HepG2 (cell line): ENCODE measurements around the gene ADGRV1. TPM values are rescaled to one million over a fixed set of nuclear protein-coding genes. Genes with fewer than 3 reads are reported as not detected.

Source experiments
- ATAC-seq: fragments of 200-7000 bp; cut with Tn5 transposase; 3 replicates; pipeline ENCODE4 v1.9.1; 2020; ENCODE audit warnings: mild to moderate bottlenecking, moderate library complexity
- BruUV-seq: library from RNA; stranded (reverse); fragments of 400-500 nt; replicated peaks from 2 replicates; lab custom pipeline; 2021; lab: Mats Ljungman, UMichigan
- CTCF ChIA-PET: fragments of 300-600 bp; formaldehyde crosslinking; extraction: SDS; loops from one replicate; lab custom pipeline; 2021; ENCODE audit warnings: low total read pairs, inconsistent platforms, low intra/inter-chr PET ratio; lab: Yijun Ruan, JAX
- POLR2A ChIA-PET: fragments of 350-600 bp; sonication (Branson Sonifier 250); formaldehyde crosslinking; loops from one replicate; lab custom pipeline; 2020; ENCODE audit warnings: antibody characterized with exemption, inconsistent platforms; lab: Yijun Ruan, JAX
- DNase-seq: peaks from one replicate; pipeline ENCODE4 v3.0.0-alpha.2; 2015; ENCODE audit warnings: low spot score
- FAIRE-seq: peaks from 3 replicates; lab custom pipeline; 2011; peaks lifted over from hg19 to GRCh38; lab: Jason Lieb, UNC
- H2AFZ ChIP-seq: one replicate; pipeline ENCODE4 v1.6.1; 2011; ENCODE audit warnings: low read length, inconsistent platforms
- H3K27ac ChIP-seq: fragments of 300-600 bp; 3 replicates; pipeline ENCODE4 v1.8.0; 2011; ENCODE audit warnings: mixed run types, mild to moderate bottlenecking, mixed read lengths, low read length, inconsistent platforms; ENCODE audit not compliant: insufficient read depth; ENCODE audit errors: extremely low read length
- H3K27me3 ChIP-seq, 2 experiments: fragments of 200-600 bp in 1 of 2; 2 replicates in 1 of 2; 3 replicates in 1 of 2; pipeline versions ENCODE4 v1.6.0 to v1.8.0; 2011; ENCODE audit warnings: low read length in 2 of 2, mild to moderate bottlenecking in 2 of 2, moderate library complexity in 2 of 2, inconsistent platforms in 1 of 2; ENCODE audit not compliant: insufficient read depth in 2 of 2, control insufficient read depth in 1 of 2
- H3K36me3 ChIP-seq, 2 experiments: fragments of 200-600 bp in 1 of 2; replicated peaks in 1 of 2; 2 replicates in 1 of 2; 3 replicates in 1 of 2; pipeline versions ENCODE4 v1.5.1 to v1.8.0; 2011; ENCODE audit warnings: low read length in 2 of 2, inconsistent platforms in 1 of 2; ENCODE audit not compliant: insufficient read depth in 2 of 2, control insufficient read depth in 1 of 2
- H3K4me1 ChIP-seq: 2 replicates; pipeline ENCODE4 v1.5.1; 2012; ENCODE audit warnings: low read length, inconsistent platforms; ENCODE audit not compliant: insufficient read depth
- H3K4me2 ChIP-seq: 2 replicates; pipeline ENCODE4 v1.6.0; 2011; ENCODE audit warnings: low read depth, low read length, inconsistent platforms
- H3K4me3 ChIP-seq, 3 experiments: fragments of 200-600 bp in 1 of 3; sonication (generic), shearing (Covaris generic) in 1 of 3; replicated peaks in 1 of 3; 2 replicates each; pipeline ENCODE4 v1.5.1; 2011 to 2016; ENCODE audit warnings: low read length in 3 of 3, inconsistent platforms in 2 of 3, low read depth in 2 of 3, mild to moderate bottlenecking in 2 of 3, control low read depth in 1 of 3, mixed read lengths in 1 of 3; ENCODE audit not compliant: insufficient read depth in 1 of 3
- H3K79me2 ChIP-seq: one replicate; pipeline ENCODE4 v1.6.1; 2011; ENCODE audit warnings: low read length, inconsistent platforms; ENCODE audit not compliant: insufficient read depth
- H3K9ac ChIP-seq: 2 replicates; pipeline ENCODE4 v1.6.0; 2011; ENCODE audit warnings: mild to moderate bottlenecking, low read depth, low read length, inconsistent platforms; ENCODE audit not compliant: insufficient read depth
- H3K9me3 ChIP-seq: 2 replicates; pipeline ENCODE4 v1.5.1; 2012; ENCODE audit warnings: mild to moderate bottlenecking, low read length
- H4K20me1 ChIP-seq: 2 replicates; pipeline ENCODE4 v1.6.0; 2011; ENCODE audit warnings: inconsistent platforms, mild to moderate bottlenecking, low read length, moderate library complexity; ENCODE audit not compliant: insufficient read depth
- ELF1 ChIP-seq: sonication (generic); formaldehyde crosslinking; IDR thresholded peaks from 2 replicates; pipeline ENCODE4 v1.4.0; 2020; ENCODE audit warnings: missing genetic modification reagents
- KDM2A ChIP-seq: sonication (generic); formaldehyde crosslinking; IDR thresholded peaks from 2 replicates; pipeline ENCODE4 v1.4.0; 2020; ENCODE audit warnings: low read depth, missing genetic modification reagents, borderline replicate concordance
- KLF12 ChIP-seq: sonication (generic); formaldehyde crosslinking; IDR thresholded peaks from 2 replicates; pipeline ENCODE4 v1.4.0; 2020; ENCODE audit warnings: missing genetic modification reagents, borderline replicate concordance
- MIER2 ChIP-seq: IDR thresholded peaks from 2 replicates; pipeline ENCODE4 v1.6.1; 2016; ENCODE audit warnings: missing biosample characterization, missing genetic modification reagents
- NCOA1 ChIP-seq: sonication (generic); formaldehyde crosslinking; IDR thresholded peaks from 2 replicates; pipeline ENCODE4 v1.9.0; 2021; ENCODE audit warnings: missing genetic modification reagents
- NFIB ChIP-seq: sonication (generic); formaldehyde crosslinking; IDR thresholded peaks from 2 replicates; pipeline ENCODE4 v1.9.0; 2021; ENCODE audit warnings: missing genetic modification reagents, mild to moderate bottlenecking, borderline replicate concordance
- REPIN1 ChIP-seq: sonication (generic); formaldehyde crosslinking; IDR thresholded peaks from 2 replicates; pipeline ENCODE4 v1.8.0; 2022; ENCODE audit warnings: missing genetic modification reagents, low read depth, mild to moderate bottlenecking, borderline replicate concordance
- SNRNP70 ChIP-seq: fragments of 200-400 bp; formaldehyde crosslinking; IDR thresholded peaks from 2 replicates; pipeline ENCODE4 v1.6.1; 2017; ENCODE audit warnings: mild to moderate bottlenecking, low read depth, low read length, moderate library complexity
- U2AF1 ChIP-seq: fragments of 200-400 bp; formaldehyde crosslinking; optimal IDR thresholded peaks from 2 replicates; pipeline ENCODE3; 2017; ENCODE audit warnings: mild to moderate bottlenecking, low read depth, low read length
- ZC3H4 ChIP-seq: sonication (generic); formaldehyde crosslinking; IDR thresholded peaks from 2 replicates; pipeline ENCODE4 v1.4.0; 2020; ENCODE audit warnings: missing genetic modification reagents, borderline replicate concordance
- ZNF251 ChIP-seq: sonication (generic); formaldehyde crosslinking; IDR thresholded peaks from 2 replicates; pipeline ENCODE4 v1.9.0; 2021; ENCODE audit warnings: mild to moderate bottlenecking, missing genetic modification reagents
- ZNF260 ChIP-seq: sonication (generic); formaldehyde crosslinking; IDR thresholded peaks from 2 replicates; pipeline ENCODE4 v1.4.0; 2020; ENCODE audit warnings: missing genetic modification reagents, low read depth, mild to moderate bottlenecking, borderline replicate concordance
- ZNF446 ChIP-seq: sonication (generic); formaldehyde crosslinking; IDR thresholded peaks from 2 replicates; pipeline ENCODE4 v1.5.0; 2020; ENCODE audit warnings: mild to moderate bottlenecking, missing genetic modification reagents
- ZNF724P ChIP-seq: sonication (generic); formaldehyde crosslinking; IDR thresholded peaks from 2 replicates; pipeline ENCODE4 v1.8.0; 2022; ENCODE audit warnings: missing genetic modification reagents, borderline replicate concordance
- ZNF772 ChIP-seq: sonication (generic); formaldehyde crosslinking; IDR thresholded peaks from 2 replicates; pipeline ENCODE4 v1.5.0; 2020; ENCODE audit warnings: mild to moderate bottlenecking, missing genetic modification reagents
- ZNF891 ChIP-seq: sonication (generic); formaldehyde crosslinking; IDR thresholded peaks from 2 replicates; pipeline ENCODE4 v1.5.0; 2020; ENCODE audit warnings: mild to moderate bottlenecking, missing genetic modification reagents
- WGBS: methylation state at CpG from one replicate; pipeline ENCODE4 v1.1.6; 2017; ENCODE audit warnings: low lambda C conversion rate; 5-methylcytosine and 5-hydroxymethylcytosine counted together
- in situ Hi-C: cut with HindIII; loops from 2 replicates; pipeline ENCODE4 v1.10.0; 2017; ENCODE audit warnings: low pct_unique_long_range_greater_than_20kb; ENCODE audit not compliant: extremely low pct_ligation_motif_present
- intact Hi-C: fragments of 100-400 bp; cut with micrococcal nuclease; formaldehyde crosslinking; loops from one replicate; pipeline ENCODE4 v1.10.0; 2022; ENCODE audit not compliant: unreplicated experiment
- polyA plus RNA-seq, 8 experiments: library from polyadenylated mRNA; depleted of rRNA in 3 of 8; stranded (reverse) in 7 of 8; unstranded in 1 of 8; fragments of >200 nt; fragmentation: Illumina TruSeq in 4 of 8; extraction: Trizol in 4 of 8; gene quantifications; 2 replicates each; pipeline versions ENCODE4 v1.2.1 to v1.2.3, GENCODE V29; 2011 to 2016; ENCODE audit warnings: low read depth in 4 of 8, missing spikeins in 1 of 8, mixed read lengths in 1 of 8; ENCODE audit not compliant: insufficient read depth in 1 of 8
- total RNA-seq, 5 experiments: library from RNA; depleted of rRNA; stranded (reverse); fragments of >200 nt; fragmentation: Illumina TruSeq; extraction: Trizol; gene quantifications; 2 replicates each; pipeline ENCODE4 v1.2.3, GENCODE V29; 2016; ENCODE audit warnings: low read depth in 1 of 5
- TF ChIP-seq, protein P1 (sequence below): sonication (generic); formaldehyde crosslinking; IDR thresholded peaks from 2 replicates; pipeline ENCODE4 v1.5.0; 2020; ENCODE audit warnings: mild to moderate bottlenecking, missing genetic modification reagents, moderate library complexity
- TF ChIP-seq, protein P2 (sequence below): IDR thresholded peaks from 2 replicates; pipeline ENCODE4 v1.6.1; 2016; ENCODE audit warnings: mild to moderate bottlenecking

The ADGRV1 gene
- total and polyA plus RNA-seq, 2 of the 13 experiments (the other 11 are each of a cell fraction or from before 2014, with no cell fraction given): 1.7 to 3.9 TPM

DNA sequence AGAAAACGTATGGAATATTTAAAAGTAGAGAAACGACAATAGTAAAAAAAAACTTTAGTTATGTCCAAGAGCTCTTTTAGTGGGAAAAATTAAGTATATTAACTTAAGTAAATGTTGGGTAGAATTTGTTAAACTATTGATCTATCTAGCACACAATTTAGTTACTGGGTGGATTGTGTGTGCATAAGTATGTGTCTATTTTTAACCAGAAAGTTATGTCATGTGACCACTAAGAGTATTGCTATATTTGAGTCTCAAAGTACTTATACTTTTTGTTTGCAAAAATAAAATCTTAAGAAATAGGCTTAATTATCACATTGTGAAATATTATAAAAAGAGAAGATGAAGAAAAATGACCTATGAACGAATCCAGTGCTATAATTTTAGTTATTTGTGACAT is 56.8 kb downstream of the ADGRV1 start:
- Histone ChIP-seq H4K20me1 (no peaks in the 10 kb centered on the region), H3K27ac (no peak overlapping the region), H3K36me3 (no peaks in the 10 kb centered on the region), H3K4me3 (no peak overlapping the region), H3K4me1 (no peaks in the 10 kb centered on the region), H3K79me2 (no peaks in the 10 kb centered on the region), H3K9ac (no peak overlapping the region), H2AFZ (no peak overlapping the region), H3K9me3 (no peaks in the 10 kb centered on the region), H3K27me3 (no peaks in the 10 kb centered on the region), H3K4me2 (no peak overlapping the region)
- DNase-seq: no peak
- intact Hi-C loops (no loop called here), in situ Hi-C loops (no loop called here)
- FAIRE-seq: no peak
- no peak for ATAC-seq
- ChIA-PET POLR2A (no interaction called here), CTCF (no interaction called here)
- no TSS peak for BruUV-seq
- TF ChIP-seq ZNF446 (CRISPR knock-in tag) (no peak), ZNF251 (CRISPR knock-in tag) (no peak)
- WGBS: 2% methylated on average over 3 of the region's 3 CpGs

- Histone ChIP-seq H2AFZ (no peak overlapping the region), H3K79me2 (no peaks in the 10 kb centered on the region), H3K9ac (no peak overlapping the region), H3K4me1 (no peaks in the 10 kb centered on the region), H3K9me3 (no peaks in the 10 kb centered on the region), H3K27me3 (no peaks in the 10 kb centered on the region), H3K4me3 (no peak overlapping the region), H3K36me3 (no peaks in the 10 kb centered on the region), H4K20me1 (no peaks in the 10 kb centered on the region), H3K4me2 (no peak overlapping the region), H3K27ac (no peak overlapping the region)
- CTCF ChIA-PET: no interaction called here
- WGBS: 22% methylated on average over 5 of the region's 5 CpGs
- in situ Hi-C loops: no loop called here
- POLR2A ChIA-PET: no interaction called here
- intact Hi-C loops: no loop called here
- no TSS peak for BruUV-seq
- no peak for DNase-seq
- no peak for ATAC-seq
- no peak for FAIRE-seq
- TF ChIP-seq REPIN1 (CRISPR knock-in tag) (no peak), NFIB (CRISPR knock-in tag) (no peak), ZNF772 (no peak), MIER2 (no peak), NCOA1 (CRISPR knock-in tag) (no peak), ZNF724P (CRISPR knock-in tag) (no peak), SNRNP70 (no peak), KLF12 (no peak), KDM2A (CRISPR knock-in tag) (no peak), ZNF891 (CRISPR knock-in tag) (no peak), ZC3H4 (no peak), ELF1 (CRISPR knock-in tag) (no peak), ZNF260 (no peak), U2AF1 (no peak)
- TF ChIP-seq, protein P1, sequence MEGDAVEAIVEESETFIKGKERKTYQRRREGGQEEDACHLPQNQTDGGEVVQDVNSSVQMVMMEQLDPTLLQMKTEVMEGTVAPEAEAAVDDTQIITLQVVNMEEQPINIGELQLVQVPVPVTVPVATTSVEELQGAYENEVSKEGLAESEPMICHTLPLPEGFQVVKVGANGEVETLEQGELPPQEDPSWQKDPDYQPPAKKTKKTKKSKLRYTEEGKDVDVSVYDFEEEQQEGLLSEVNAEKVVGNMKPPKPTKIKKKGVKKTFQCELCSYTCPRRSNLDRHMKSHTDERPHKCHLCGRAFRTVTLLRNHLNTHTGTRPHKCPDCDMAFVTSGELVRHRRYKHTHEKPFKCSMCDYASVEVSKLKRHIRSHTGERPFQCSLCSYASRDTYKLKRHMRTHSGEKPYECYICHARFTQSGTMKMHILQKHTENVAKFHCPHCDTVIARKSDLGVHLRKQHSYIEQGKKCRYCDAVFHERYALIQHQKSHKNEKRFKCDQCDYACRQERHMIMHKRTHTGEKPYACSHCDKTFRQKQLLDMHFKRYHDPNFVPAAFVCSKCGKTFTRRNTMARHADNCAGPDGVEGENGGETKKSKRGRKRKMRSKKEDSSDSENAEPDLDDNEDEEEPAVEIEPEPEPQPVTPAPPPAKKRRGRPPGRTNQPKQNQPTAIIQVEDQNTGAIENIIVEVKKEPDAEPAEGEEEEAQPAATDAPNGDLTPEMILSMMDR (CRISPR knock-in tag): no peak
- TF ChIP-seq, protein P2, sequence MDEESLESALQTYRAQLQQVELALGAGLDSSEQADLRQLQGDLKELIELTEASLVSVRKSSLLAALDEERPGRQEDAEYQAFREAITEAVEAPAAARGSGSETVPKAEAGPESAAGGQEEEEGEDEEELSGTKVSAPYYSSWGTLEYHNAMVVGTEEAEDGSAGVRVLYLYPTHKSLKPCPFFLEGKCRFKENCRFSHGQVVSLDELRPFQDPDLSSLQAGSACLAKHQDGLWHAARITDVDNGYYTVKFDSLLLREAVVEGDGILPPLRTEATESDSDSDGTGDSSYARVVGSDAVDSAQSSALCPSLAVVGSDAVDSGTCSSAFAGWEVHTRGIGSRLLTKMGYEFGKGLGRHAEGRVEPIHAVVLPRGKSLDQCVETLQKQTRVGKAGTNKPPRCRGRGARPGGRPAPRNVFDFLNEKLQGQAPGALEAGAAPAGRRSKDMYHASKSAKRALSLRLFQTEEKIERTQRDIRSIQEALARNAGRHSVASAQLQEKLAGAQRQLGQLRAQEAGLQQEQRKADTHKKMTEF (CRISPR knock-in tag): no peak
These were observed 59.5 kb downstream of the ADGRV1 start for GRCh38 chr5:90618071-90618470.
